HG02623 (cell line): Measurements from ENCODE around the gene SCN8A.

Experiments used
- ATAC-seq: cut with Tn5 transposase; IDR thresholded peaks from one replicate; pipeline ENCODE4 v1.9.1; 2021; ENCODE audit warnings: moderate library complexity; ENCODE audit not compliant: unreplicated experiment

Gene SCN8A

DNA sequence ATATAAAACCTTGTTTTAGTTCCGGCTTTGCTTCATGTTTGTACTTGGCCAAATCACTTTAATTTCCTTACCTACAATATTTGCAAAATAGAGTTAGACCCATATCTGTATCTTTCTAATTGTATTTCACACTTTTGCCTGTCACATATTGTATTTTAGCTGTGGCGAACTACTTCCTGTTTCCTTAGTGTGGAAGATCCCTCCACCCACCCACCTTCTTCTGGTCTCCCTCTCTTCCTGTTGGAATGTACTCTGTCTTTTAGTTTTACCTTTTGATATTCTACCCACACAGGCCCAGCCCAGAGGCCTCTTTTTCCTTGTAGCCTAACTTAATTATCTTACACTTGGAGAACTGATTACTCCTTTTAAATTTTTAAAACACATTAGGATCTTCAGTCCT, 78.2 kb downstream of the SCN8A start:
- no peak for ATAC-seq

DNA sequence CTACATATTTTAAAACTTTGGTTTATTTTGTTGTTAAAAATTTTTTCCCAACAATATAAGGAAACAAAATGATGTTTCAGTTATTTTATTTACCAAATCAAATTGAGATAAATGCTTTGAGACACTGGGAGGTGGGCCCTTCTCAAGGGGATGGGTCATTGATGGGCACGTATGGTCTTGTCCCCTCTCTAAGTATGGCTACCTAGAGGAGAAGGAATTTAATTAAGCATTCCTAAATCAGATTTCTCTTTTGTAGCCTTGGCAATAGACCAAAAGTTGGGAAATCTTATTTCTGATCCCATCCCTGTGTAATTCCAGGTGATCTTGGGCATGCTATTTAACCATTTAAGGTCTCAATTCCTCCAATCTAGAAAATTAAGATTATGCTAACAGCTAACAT, 79.0 kb downstream of the SCN8A start:
- no peak for ATAC-seq

DNA sequence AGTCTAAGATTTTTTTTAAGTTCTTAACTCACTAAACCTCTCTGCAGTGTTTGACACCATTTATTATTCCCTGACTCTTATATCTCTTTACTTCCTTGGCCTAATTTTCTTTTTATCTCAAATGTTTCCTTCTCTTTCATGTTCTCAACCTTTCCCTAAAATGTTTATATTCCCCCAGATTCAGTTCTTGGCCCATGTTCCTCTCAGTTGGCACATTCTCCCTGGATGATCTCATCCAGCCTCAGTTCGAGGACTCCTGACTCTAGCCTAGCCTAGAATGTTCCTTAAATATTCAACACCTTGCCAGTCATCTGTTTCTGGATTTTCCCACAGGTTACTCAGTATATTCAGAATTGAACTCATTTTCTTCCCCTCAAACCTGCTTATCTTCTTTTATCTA, 81.3 kb downstream of the SCN8A start:
- ATAC-seq, result no peak

- no peak for ATAC-seq
Measured at GRCh38 chr12:51675071-51675803, 84.2 kb downstream of the SCN8A start.

DNA sequence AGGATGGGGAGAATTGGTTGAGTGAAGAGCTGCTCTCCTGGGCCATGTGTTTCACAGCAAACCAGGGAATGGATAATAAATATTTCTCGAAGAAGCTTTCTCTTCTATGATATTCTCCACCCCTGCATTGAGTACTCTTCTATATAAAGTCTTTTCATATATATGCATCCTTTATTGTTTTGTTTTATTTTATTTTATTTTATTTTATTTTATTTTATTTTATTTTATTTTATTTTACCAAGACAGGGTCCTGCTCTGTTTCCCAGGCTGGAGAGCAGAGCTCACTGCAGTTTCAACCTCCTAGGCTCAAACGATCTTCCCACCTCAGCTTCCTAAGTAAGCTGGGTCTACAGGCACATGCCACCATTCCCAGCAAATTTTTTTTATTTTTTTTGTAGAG, 85.8 kb downstream of the SCN8A start:
- ATAC-seq, result no peak

DNA sequence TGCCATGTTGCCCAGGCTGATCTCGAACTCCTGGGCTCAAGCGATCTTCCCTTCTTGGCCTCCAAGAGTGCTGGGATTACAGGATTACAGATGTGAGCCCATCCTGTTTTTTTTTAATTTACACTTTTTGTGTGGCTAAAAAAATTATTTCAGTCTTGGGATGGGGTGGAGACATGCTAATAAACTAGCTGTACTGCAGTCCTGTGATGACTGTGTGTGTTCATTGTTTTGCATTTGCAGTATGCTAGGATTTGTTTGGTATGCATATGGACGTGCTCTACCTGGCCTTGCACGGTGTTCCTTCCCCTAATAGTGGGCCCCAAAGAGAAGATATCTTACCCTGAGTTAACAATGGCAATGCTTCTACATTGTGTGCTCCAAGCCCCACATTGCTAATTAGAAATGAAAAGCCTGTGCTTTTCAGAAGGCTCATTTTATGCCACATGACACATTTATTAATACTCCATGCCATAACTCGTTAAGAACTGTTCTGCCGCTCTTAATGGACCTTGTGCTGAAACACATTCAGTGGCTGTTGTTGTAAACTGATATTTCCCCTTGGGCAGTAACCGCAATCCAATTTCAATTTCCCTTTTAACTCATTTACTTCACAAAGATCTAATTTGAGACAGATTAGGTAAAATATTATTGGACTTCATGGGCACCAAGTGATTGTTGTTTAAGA, 86.4 kb downstream of the SCN8A start:
- no peak for ATAC-seq

DNA sequence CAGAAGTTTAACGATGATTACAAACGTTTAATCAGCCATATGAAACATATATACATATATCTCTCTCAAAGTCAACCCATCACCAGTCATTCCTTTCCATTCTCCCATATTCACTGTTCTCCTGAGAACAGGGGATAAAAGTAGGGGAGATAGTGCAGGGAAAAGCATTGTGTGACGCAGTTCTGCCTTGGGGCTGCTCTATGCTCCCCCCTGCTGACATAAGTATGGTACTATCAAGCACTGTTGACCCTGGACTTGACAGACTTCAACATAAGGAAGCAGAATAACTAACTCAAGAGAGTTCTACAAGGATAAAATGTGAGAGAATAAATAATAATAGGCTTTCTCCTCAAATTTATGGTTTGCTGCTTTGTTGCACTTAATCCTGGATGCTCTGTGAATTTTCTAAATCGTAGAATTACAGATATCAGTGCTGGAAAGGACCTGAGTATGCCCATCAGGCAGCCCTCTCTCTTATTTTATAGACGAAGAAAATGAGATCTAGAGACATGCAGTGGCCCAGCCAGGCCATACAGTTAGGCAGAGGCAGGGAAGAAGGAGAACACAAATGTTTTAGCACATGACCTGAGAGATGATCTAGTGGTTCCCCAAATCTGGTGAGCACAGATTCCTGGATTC, 87.2 kb downstream of the SCN8A start:
- ATAC-seq, result no peak

DNA sequence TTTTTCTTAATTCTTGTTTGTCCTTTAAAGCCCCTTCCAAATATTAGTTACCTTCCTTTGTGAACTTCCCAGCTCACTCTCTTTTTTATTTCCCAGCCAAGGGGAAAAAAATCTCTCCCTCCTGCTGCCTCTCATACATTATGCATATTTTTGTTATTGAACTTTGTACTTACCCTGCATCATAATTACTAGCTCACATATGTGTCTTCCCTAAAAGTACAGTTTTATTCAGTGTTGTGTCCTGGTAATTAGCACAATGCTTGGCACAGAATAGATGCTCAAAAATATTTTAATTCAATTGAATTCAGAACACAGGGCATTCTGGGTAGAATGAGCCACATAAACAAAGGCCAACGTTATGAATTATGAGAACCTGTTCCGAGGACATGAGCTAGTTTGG, 91.9 kb downstream of the SCN8A start:
- ATAC-seq, result no peak

DNA sequence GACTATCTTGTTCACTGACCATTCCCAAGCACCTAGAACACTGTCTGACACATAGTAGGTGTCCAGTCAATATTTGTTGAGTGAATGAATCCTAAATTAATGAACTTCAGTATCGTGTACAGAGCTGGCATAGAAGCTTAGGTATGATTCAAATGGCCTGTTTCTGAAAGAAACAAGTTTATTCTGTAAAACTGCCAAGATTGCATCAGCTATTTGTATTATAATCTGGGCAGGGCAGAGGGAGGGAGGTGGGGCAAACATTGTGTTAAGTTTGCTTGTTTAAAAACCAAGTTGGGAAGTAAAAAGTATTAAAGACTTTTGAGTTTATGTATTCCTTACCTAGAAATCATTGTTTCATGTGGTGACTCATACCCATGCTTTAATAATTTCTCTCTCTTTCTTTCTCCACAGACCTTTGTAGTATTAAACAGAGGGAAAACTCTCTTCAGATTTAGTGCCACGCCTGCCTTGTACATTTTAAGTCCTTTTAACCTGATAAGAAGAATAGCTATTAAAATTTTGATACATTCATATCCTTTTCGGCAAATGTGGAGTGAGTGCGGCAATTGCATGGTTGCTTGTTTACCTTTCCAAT, 92.8 kb downstream of the SCN8A start:
- no peak for ATAC-seq

DNA sequence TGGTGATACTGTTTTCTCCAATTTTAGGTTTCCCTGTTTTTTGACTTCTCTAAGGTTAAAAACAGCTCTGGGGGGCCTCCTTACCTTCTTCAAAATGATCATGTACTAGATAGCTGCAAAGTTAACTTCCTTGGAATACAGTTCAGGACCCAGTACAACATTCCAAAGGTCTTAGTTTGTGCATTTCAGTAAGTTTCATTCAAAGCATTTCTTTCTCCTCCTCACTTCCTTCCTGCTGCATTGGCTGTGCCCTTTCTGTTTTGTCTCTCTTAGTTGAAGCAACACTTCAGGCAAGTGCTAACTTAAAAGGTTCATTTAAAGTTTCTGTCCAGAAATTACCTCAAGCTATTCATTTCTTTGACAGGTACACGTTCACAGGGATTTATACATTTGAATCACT, 95.7 kb downstream of the SCN8A start:
- no peak for ATAC-seq

DNA sequence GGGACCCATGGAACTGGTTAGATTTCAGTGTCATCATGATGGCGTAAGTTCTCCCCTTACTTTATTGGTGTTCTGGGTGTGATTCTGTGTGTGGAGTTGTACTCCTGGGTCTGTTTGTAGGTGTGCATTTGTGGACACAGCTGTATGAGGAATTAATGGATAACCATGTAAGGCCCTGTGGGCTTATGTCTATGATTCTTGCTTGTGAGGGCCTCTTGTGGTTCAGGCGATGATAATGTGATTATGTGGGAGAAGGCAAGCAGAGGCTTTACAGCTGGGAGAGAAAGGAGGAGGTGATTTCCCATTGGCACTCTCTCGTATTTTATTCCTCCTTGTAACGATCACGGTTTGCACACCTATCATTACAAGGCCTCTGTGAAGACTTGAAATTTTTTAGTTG, 96.1 kb downstream of the SCN8A start:
- ATAC-seq, result no peak

GRCh38 chr12:51687614-51688013, 96.6 kb downstream of the SCN8A start:
- no peak for ATAC-seq

GRCh38 chr12:51689983-51690382, 99.0 kb downstream of the SCN8A start:
- ATAC-seq, result no peak

DNA sequence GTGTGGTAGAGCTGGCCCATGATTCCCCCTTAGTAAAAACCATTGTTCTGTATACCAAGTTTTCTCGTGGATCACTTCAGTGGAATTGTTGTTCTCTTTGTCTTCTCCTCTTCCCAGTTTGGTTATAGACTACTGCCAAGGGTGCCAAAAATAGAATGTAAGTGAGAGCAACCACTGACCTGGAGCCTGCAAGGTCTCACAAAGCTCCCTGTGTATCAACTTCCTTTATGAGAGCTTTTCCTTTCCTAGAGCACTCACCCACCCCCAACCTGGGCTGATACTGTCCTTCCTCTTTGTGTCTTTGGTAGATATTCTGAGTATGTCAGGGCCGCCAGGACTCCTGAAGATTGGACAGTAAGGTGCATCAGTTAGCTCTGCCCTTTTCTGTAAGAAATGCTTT, 101.0 kb downstream of the SCN8A start:
- no peak for ATAC-seq

DNA sequence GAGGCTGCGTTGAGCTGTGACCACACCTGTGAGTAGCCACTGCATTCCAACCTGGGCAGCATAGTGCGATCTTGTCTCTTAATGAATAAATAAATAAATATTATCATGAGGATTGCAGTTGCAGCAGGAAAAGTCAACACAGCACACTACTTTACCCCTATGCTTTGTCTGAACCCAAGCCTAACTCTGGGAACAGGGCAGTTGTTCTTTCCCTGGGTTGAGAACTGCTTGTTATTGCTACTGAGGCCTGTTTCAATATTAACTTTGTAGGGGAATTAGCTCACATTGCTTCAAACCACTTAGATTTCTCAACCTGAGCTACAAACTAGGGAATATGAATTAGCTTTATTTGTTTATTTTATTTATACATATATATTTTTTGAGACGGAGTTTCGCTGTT, 102.5 kb downstream of the SCN8A start:
- no peak for ATAC-seq

- ATAC-seq, result no peak
Measured at GRCh38 chr12:51694146-51694545, 103.1 kb downstream of the SCN8A start.

- no peak for ATAC-seq
Measured at GRCh38 chr12:51695241-51696010, 104.4 kb downstream of the SCN8A start.

- ATAC-seq, result no peak
Measured at GRCh38 chr12:51699219-51699618, 108.2 kb downstream of the SCN8A start.

DNA sequence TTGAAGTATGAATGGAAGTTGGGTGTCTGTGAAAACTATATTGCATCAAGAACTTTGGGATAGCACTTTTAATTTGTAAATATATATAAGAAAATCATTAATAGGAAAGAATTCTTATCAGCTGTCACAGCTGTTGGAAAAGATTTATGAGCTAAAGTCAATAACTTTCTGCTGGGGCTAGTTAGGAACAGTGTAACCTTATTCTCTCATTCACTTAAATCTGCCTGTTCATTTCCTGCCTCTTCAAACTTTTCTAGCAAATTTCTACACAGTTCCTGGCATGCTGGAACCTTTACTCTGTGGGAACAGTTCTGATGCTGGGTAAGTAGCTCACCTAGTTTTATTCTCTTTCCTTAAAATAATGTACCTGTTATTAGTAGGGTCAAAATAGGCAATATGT, 109.9 kb downstream of the SCN8A start:
- no peak for ATAC-seq

GRCh38 chr12:51702587-51702986, 111.6 kb downstream of the SCN8A start:
- no peak for ATAC-seq

GRCh38 chr12:51705450-51705849, 114.4 kb downstream of the SCN8A start:
- ATAC-seq, result no peak
